NCI-H82 (cell line): ENCODE data around the gene NR2F1-AS1.

ENCODE experiments used
- DNase-seq: peaks from one replicate; lab custom pipeline; 2025; lab: John Stamatoyannopoulos, UW

The NR2F1-AS1 gene

GRCh38 chr5:93589152-93589828, 8.3 kb upstream of the NR2F1-AS1 start:
- DNase-seq = no peak

GRCh38 chr5:93588352-93589151, 7.5 kb upstream of the NR2F1-AS1 start:
- no peak for DNase-seq

GRCh38 chr5:93587597-93588351, 6.8 kb upstream of the NR2F1-AS1 start:
- no peak for DNase-seq

GRCh38 chr5:93586736-93587596, 5.9 kb upstream of the NR2F1-AS1 start:
- DNase-seq = no peak

GRCh38 chr5:93585767-93586385, 4.9 kb upstream of the NR2F1-AS1 start:
- no peak for DNase-seq

GRCh38 chr5:93585041-93585766, 4.2 kb upstream of the NR2F1-AS1 start:
- DNase-seq = peak; percentile 43

GRCh38 chr5:93584596-93585040, 3.6 kb upstream of the NR2F1-AS1 start:
- DNase-seq = peak; percentile 31

GRCh38 chr5:93583768-93584595, 3.0 kb upstream of the NR2F1-AS1 start:
- peak; percentile 62 for DNase-seq

GRCh38 chr5:93583439-93583767, 2.4 kb upstream of the NR2F1-AS1 start:
- no peak for DNase-seq

- DNase-seq = peak; percentile 84
Observed at GRCh38 chr5:93582677-93583438, 1.8 kb upstream of the NR2F1-AS1 start, which contains the start of gene NR2F1. TSS of gene NR2F1 (plus strand) at chr5:93583222. CDS start at chr5:93585024, 1,802 bp downstream.

GRCh38 chr5:93582167-93582462, 1.1 kb upstream of the NR2F1-AS1 start:
- DNase-seq = no peak

GRCh38 chr5:93580063-93580926, 724 bp downstream of the NR2F1-AS1 start:
- peak; percentile 42 for DNase-seq

GRCh38 chr5:93579692-93580062, 1.3 kb downstream of the NR2F1-AS1 start:
- peak; percentile 50 for DNase-seq

GRCh38 chr5:93578813-93579691, 2.0 kb downstream of the NR2F1-AS1 start:
- DNase-seq = peak; percentile 10

GRCh38 chr5:93577854-93578812, 2.9 kb downstream of the NR2F1-AS1 start:
- DNase-seq = peak; percentile 28
